SK-N-SH (cell line): ENCODE results near the gene VSTM2A. TPM values are rescaled to one million over a fixed set of nuclear protein-coding genes. Genes with fewer than 3 reads are reported as not detected.

Experiments
- CTCF ChIA-PET: fragments of 300-600, 350-600 bp; formaldehyde crosslinking; extraction: SDS; loops from one replicate; lab custom pipeline; 2021; lab: Yijun Ruan, JAX
- POLR2A ChIA-PET: fragments of 350-600 bp; sonication (Branson Sonifier 250); formaldehyde crosslinking; extraction: SDS; loops from one replicate; lab custom pipeline; 2020; ENCODE audit warnings: antibody characterized with exemption, inconsistent platforms; lab: Yijun Ruan, JAX
- DNase-seq: peaks from one replicate; pipeline ENCODE4 v3.0.0; 2012
- H2AFZ ChIP-seq: fragments of 200-600 bp; sonication (generic); 2 replicates; pipeline ENCODE4 v1.8.1; 2016; ENCODE audit warnings: antibody characterized with exemption, mild to moderate bottlenecking, low read depth
- H3F3A ChIP-seq: fragments of 200-600 bp; sonication (generic); replicated peaks from 2 replicates; pipeline ENCODE3; 2016; ENCODE audit warnings: antibody characterized with exemption, mild to moderate bottlenecking; ENCODE audit not compliant: insufficient read depth
- H3K27ac ChIP-seq, 2 experiments: fragments of 200-500 bp in 1 of 2; fragments of 200-600 bp in 1 of 2; sonication (Bioruptor generic) in 1 of 2; sonication (generic), shearing (Covaris generic) in 1 of 2; 2 replicates each; pipeline versions ENCODE4 v1.5.1 to v1.6.1; 2014 to 2016; ENCODE audit warnings: low read depth in 2 of 2, inconsistent platforms in 1 of 2, low read length in 1 of 2, mild to moderate bottlenecking in 1 of 2, mixed read lengths in 1 of 2
- H3K27me3 ChIP-seq: fragments of 200-600 bp; sonication (generic), shearing (Covaris generic); 2 replicates; pipeline ENCODE4 v1.6.1; 2016; ENCODE audit warnings: mixed run types; ENCODE audit not compliant: insufficient read depth
- H3K36me3 ChIP-seq, 2 experiments: fragments of 200-500 bp in 1 of 2; fragments of 200-600 bp in 1 of 2; sonication (Bioruptor generic) in 1 of 2; sonication (generic) in 1 of 2; replicated peaks in 1 of 2; 2 replicates each; pipeline versions ENCODE3 to v1.5.1; 2014 to 2016; ENCODE audit warnings: low read length in 1 of 2, mild to moderate bottlenecking in 1 of 2; ENCODE audit not compliant: insufficient read depth in 2 of 2, control insufficient read depth in 1 of 2
- H3K4me1 ChIP-seq, 2 experiments: fragments of 200-500 bp in 1 of 2; fragments of 200-600 bp in 1 of 2; sonication (Bioruptor generic) in 1 of 2; sonication (generic), shearing (Covaris generic) in 1 of 2; 2 replicates each; pipeline versions ENCODE4 v1.5.1 to v1.6.1; 2014 to 2016; ENCODE audit warnings: low read depth in 1 of 2, low read length in 1 of 2, mixed run types in 1 of 2; ENCODE audit not compliant: insufficient read depth in 2 of 2, control insufficient read depth in 1 of 2
- H3K4me2 ChIP-seq: fragments of 200-600 bp; sonication (generic), shearing (Covaris generic); 2 replicates; pipeline ENCODE4 v1.6.1; 2017; ENCODE audit warnings: mixed run types
- H3K4me3 ChIP-seq, 2 experiments: fragments of 200-500 bp in 1 of 2; fragments of 200-600 bp in 1 of 2; sonication (Bioruptor generic) in 1 of 2; sonication (generic), shearing (Covaris generic) in 1 of 2; 2 replicates each; pipeline versions ENCODE4 v1.5.1 to v1.8.1; 2014 to 2016; ENCODE audit warnings: low read depth in 2 of 2, inconsistent platforms in 1 of 2, low read length in 1 of 2, mild to moderate bottlenecking in 1 of 2, mixed read lengths in 1 of 2, moderate library complexity in 1 of 2
- H3K79me2 ChIP-seq: fragments of 200-600 bp; sonication (generic); 2 replicates; pipeline ENCODE4 v1.8.1; 2017; ENCODE audit warnings: mild to moderate bottlenecking; ENCODE audit not compliant: insufficient read depth
- H3K9ac ChIP-seq: fragments of 200-600 bp; sonication (generic); 2 replicates; pipeline ENCODE4 v1.6.1; 2017; ENCODE audit warnings: mixed run types
- H3K9me2 ChIP-seq: fragments of 200-600 bp; sonication (generic); 2 replicates; pipeline ENCODE4 v1.6.1; 2017; ENCODE audit warnings: mixed run types
- H3K9me3 ChIP-seq: fragments of 200-600 bp; sonication (generic); 2 replicates; pipeline ENCODE4 v1.6.1; 2017; ENCODE audit warnings: mixed run types, mild to moderate bottlenecking, moderate library complexity
- H4K20me1 ChIP-seq: fragments of 200-600 bp; sonication (generic); 2 replicates; pipeline ENCODE4 v1.6.1; 2017; ENCODE audit warnings: mild to moderate bottlenecking, mixed run types; ENCODE audit not compliant: insufficient read depth
- CHD2 ChIP-seq: fragments of 150-350 bp; IDR thresholded peaks from 2 replicates; pipeline ENCODE4 v1.6.1; 2018; ENCODE audit warnings: low read length; ENCODE audit not compliant: partially characterized antibody
- EZH2phosphoT487 ChIP-seq: fragments of 200-600 bp; sonication (generic); IDR thresholded peaks from 2 replicates; pipeline ENCODE4 v1.6.1; 2017; ENCODE audit warnings: low read depth, mixed run types, mild to moderate bottlenecking, antibody characterized with exemption, moderate library complexity, borderline replicate concordance
- FOSL2 ChIP-seq: IDR thresholded peaks from 2 replicates; pipeline ENCODE4 v1.4.0; 2012; ENCODE audit warnings: low read depth, mild to moderate bottlenecking, moderate library complexity, borderline replicate concordance
- FOXM1 ChIP-seq: IDR thresholded peaks from 2 replicates; pipeline ENCODE4 v1.4.0; 2012; ENCODE audit warnings: low read depth, mild to moderate bottlenecking
- GATA2 ChIP-seq: sonication (generic); formaldehyde crosslinking; IDR thresholded peaks from 2 replicates; pipeline ENCODE4 v1.5.0; 2020; ENCODE audit warnings: mild to moderate bottlenecking, missing genetic modification reagents
- JUND ChIP-seq: IDR thresholded peaks from 2 replicates; pipeline ENCODE4 v1.4.0; 2012
- MEF2A ChIP-seq: IDR thresholded peaks from 2 replicates; pipeline ENCODE4 v1.4.0; 2012; ENCODE audit warnings: low read depth, borderline replicate concordance
- MXI1 ChIP-seq: IDR thresholded peaks from 2 replicates; pipeline ENCODE4 v1.6.1; 2012; ENCODE audit warnings: mild to moderate bottlenecking, low read depth, low read length, improper control_type of control experiment
- RCOR1 ChIP-seq: fragments of 150-350 bp; IDR thresholded peaks from 2 replicates; pipeline ENCODE4 v1.6.1; 2017; ENCODE audit warnings: antibody characterized with exemption, low read length
- SIN3A ChIP-seq: IDR thresholded peaks from 2 replicates; pipeline ENCODE4 v1.6.1; 2012; ENCODE audit warnings: low read depth, mild to moderate bottlenecking, low read length, moderate library complexity, borderline replicate concordance
- TCF12 ChIP-seq: IDR thresholded peaks from 2 replicates; pipeline ENCODE4 v1.4.0; 2012
- TEAD4 ChIP-seq: IDR thresholded peaks from 2 replicates; pipeline ENCODE4 v1.4.0; 2012; ENCODE audit warnings: mild to moderate bottlenecking, borderline replicate concordance; ENCODE audit not compliant: insufficient read depth
- YY1 ChIP-seq: IDR thresholded peaks from 2 replicates; pipeline ENCODE4 v1.4.0; 2012; ENCODE audit warnings: low read depth, mild to moderate bottlenecking
- WGBS: methylation state at CpG from one replicate; pipeline ENCODE4 v1.1.6; 2017; ENCODE audit warnings: low lambda C conversion rate; 5-methylcytosine and 5-hydroxymethylcytosine counted together
- polyA plus RNA-seq, 3 experiments: library from polyadenylated mRNA; depleted of rRNA; stranded (reverse); fragments of >200 nt; gene quantifications; 2 replicates each; pipeline ENCODE4 v1.2.3, GENCODE V29; 2012
- TF ChIP-seq, protein P1 (sequence below): IDR thresholded peaks from 2 replicates; pipeline ENCODE4 v1.6.1; 2012; ENCODE audit warnings: mild to moderate bottlenecking, low read depth, low read length, moderate library complexity
- TF ChIP-seq, protein P2 (sequence below): IDR thresholded peaks from 2 replicates; pipeline ENCODE4 v1.4.0; 2012; ENCODE audit warnings: low read depth
- TF ChIP-seq, protein P3 (sequence below): fragments of 200-600 bp; sonication (generic); IDR thresholded peaks from 2 replicates; pipeline ENCODE4 v1.6.1; 2017; ENCODE audit warnings: antibody characterized with exemption, mild to moderate bottlenecking, moderate library complexity

VSTM2A gene
- polyA plus RNA-seq, 1 of the 3 experiments (the other 2 are of a cell fraction), result not detected

DNA sequence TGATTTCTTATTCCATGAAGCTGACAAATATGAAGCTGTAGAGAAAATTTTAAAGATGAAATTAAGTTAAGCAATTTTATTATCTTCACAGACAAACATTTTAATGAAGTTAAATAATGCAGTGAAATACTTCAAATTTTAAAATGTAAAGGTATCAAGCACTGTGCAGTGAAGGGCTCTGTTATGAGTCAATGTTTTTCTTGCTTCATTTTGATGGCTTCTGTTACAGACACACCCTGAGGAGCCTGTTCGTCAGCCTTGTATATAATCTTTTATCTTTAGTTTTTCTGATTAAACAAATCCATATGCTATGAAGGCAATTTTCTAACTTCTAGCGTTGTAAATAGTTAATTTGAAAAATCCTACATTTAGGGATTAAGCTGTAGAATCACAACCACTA is 18.5 kb downstream of the VSTM2A start:
- no peaks in the 10 kb centered on the region for H3K27me3 ChIP-seq
- TF ChIP-seq MXI1, result no peak
- TF ChIP-seq, protein P1, sequence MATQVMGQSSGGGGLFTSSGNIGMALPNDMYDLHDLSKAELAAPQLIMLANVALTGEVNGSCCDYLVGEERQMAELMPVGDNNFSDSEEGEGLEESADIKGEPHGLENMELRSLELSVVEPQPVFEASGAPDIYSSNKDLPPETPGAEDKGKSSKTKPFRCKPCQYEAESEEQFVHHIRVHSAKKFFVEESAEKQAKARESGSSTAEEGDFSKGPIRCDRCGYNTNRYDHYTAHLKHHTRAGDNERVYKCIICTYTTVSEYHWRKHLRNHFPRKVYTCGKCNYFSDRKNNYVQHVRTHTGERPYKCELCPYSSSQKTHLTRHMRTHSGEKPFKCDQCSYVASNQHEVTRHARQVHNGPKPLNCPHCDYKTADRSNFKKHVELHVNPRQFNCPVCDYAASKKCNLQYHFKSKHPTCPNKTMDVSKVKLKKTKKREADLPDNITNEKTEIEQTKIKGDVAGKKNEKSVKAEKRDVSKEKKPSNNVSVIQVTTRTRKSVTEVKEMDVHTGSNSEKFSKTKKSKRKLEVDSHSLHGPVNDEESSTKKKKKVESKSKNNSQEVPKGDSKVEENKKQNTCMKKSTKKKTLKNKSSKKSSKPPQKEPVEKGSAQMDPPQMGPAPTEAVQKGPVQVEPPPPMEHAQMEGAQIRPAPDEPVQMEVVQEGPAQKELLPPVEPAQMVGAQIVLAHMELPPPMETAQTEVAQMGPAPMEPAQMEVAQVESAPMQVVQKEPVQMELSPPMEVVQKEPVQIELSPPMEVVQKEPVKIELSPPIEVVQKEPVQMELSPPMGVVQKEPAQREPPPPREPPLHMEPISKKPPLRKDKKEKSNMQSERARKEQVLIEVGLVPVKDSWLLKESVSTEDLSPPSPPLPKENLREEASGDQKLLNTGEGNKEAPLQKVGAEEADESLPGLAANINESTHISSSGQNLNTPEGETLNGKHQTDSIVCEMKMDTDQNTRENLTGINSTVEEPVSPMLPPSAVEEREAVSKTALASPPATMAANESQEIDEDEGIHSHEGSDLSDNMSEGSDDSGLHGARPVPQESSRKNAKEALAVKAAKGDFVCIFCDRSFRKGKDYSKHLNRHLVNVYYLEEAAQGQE, result no peak
- TF ChIP-seq, protein P2, sequence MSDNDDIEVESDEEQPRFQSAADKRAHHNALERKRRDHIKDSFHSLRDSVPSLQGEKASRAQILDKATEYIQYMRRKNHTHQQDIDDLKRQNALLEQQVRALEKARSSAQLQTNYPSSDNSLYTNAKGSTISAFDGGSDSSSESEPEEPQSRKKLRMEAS, result no peak
- no peak for TF ChIP-seq TCF12
- no peak for TF ChIP-seq CHD2
- TF ChIP-seq FOXM1, result no peak
- no peak for TF ChIP-seq JUND
- TF ChIP-seq, protein P3, sequence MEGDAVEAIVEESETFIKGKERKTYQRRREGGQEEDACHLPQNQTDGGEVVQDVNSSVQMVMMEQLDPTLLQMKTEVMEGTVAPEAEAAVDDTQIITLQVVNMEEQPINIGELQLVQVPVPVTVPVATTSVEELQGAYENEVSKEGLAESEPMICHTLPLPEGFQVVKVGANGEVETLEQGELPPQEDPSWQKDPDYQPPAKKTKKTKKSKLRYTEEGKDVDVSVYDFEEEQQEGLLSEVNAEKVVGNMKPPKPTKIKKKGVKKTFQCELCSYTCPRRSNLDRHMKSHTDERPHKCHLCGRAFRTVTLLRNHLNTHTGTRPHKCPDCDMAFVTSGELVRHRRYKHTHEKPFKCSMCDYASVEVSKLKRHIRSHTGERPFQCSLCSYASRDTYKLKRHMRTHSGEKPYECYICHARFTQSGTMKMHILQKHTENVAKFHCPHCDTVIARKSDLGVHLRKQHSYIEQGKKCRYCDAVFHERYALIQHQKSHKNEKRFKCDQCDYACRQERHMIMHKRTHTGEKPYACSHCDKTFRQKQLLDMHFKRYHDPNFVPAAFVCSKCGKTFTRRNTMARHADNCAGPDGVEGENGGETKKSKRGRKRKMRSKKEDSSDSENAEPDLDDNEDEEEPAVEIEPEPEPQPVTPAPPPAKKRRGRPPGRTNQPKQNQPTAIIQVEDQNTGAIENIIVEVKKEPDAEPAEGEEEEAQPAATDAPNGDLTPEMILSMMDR, result no peak
- TF ChIP-seq MEF2A, result no peak
- no peak for TF ChIP-seq FOSL2
- no peak for TF ChIP-seq YY1
- no peak for TF ChIP-seq RCOR1
- TF ChIP-seq TEAD4, result no peak
- TF ChIP-seq SIN3A, result no peak
- no peak for TF ChIP-seq GATA2 (CRISPR knock-in tag)
- TF ChIP-seq EZH2phosphoT487, result no peak
- no peak overlapping the region for H3K9ac ChIP-seq
- no peaks in the 10 kb centered on the region for H3F3A ChIP-seq
- H3K9me2 ChIP-seq, result no peaks in the 10 kb centered on the region
- ChIA-PET CTCF (no interaction called here), POLR2A (no interaction called here)
- H3K27ac ChIP-seq, result no peak overlapping the region
- no peaks in the 10 kb centered on the region for H4K20me1 ChIP-seq
- no peaks in the 10 kb centered on the region for H3K79me2 ChIP-seq
- no peak overlapping the region for H2AFZ ChIP-seq
- WGBS, result 6% methylated on average over 2 of the region's 2 CpGs
- H3K36me3 ChIP-seq, result no peaks in the 10 kb centered on the region
- no peaks in the 10 kb centered on the region for H3K9me3 ChIP-seq
- H3K4me3 ChIP-seq, result no peak overlapping the region
- no peak for DNase-seq
- no peak overlapping the region for H3K4me2 ChIP-seq
- H3K4me1 ChIP-seq, result no peaks in the 10 kb centered on the region; a peak in 1 of 4 replicates
